Psoas muscle (tissue), 8 donors: ENCODE results near the gene VEZT. TPM values are rescaled to one million over a fixed set of nuclear protein-coding genes. Genes with fewer than 3 reads are reported as not detected.

Source experiments
- ATAC-seq, 4 donors: fragments of 200-7000 bp; cut with Tn5 transposase; one replicate each; pipeline ENCODE4 v1.9.1; 2020; ENCODE audit warnings: moderate library complexity in 3 of 4, mild to moderate bottlenecking in 2 of 4
- DNase-seq, 2 donors: peaks; one replicate each; pipeline ENCODE4 v3.0.0-alpha.2; 2020
- H3K27ac ChIP-seq: fragments of 200-600 bp; one replicate; pipeline ENCODE4 v1.8.0; 2022
- H3K27me3 ChIP-seq, 3 donors: fragments of 200-600 bp in 1 of 3; one replicate each; pipeline versions ENCODE4 v1.6.1 to v1.8.0; 2013 to 2022; ENCODE audit warnings: low read length in 2 of 3, mild to moderate bottlenecking in 2 of 3, moderate library complexity in 1 of 3; ENCODE audit not compliant: insufficient read depth in 3 of 3
- H3K36me3 ChIP-seq, 2 donors: fragments of 200-600 bp in 1 of 2; one replicate each; pipeline versions ENCODE4 v1.6.1 to v1.8.0; 2013 to 2022; ENCODE audit warnings: low read depth in 1 of 2, mild to moderate bottlenecking in 1 of 2, moderate library complexity in 1 of 2; ENCODE audit not compliant: insufficient read depth in 1 of 2
- H3K4me1 ChIP-seq: fragments of 200-600 bp; one replicate; pipeline ENCODE4 v1.8.0; 2022
- H3K4me3 ChIP-seq: fragments of 200-600 bp; one replicate; pipeline ENCODE4 v1.8.0; 2022; ENCODE audit warnings: mild to moderate bottlenecking
- H3K9me3 ChIP-seq: fragments of 200-600 bp; one replicate; pipeline ENCODE4 v1.8.0; 2022
- WGBS, 3 donors: extraction: QIAGEN DNeasy Blood & Tissue Kit; methylation state at CpG; one replicate each; pipeline versions ENCODE4 v1.1.6 to v1.1.7; 2013; 5-methylcytosine and 5-hydroxymethylcytosine counted together
- intact Hi-C, 2 donors: fragments of 100-400 bp; cut with DNase I; formaldehyde crosslinking; loops; one replicate each; pipeline versions ENCODE4 v1.11.0 to v1.14.2; 2022
- polyA plus RNA-seq, 3 donors: library from polyadenylated mRNA; stranded (reverse); fragments of 200-250 nt; gene quantifications; one replicate each; pipeline ENCODE4 v1.2.3, GENCODE V29; 2013
- total RNA-seq, 4 donors: library from RNA; stranded (reverse); fragmentation: NEBNext Ultra II Directional in 2 of 4; extraction: Animal tissue kit (Norgen Biotek cat#: 25700) in 2 of 4; gene quantifications; one replicate each; pipeline versions ENCODE4 v1.2.1 to v1.2.4, GENCODE V29; 2021 to 2023
- TF ChIP-seq, protein P1 (sequence below): fragments of 200-600 bp; IDR thresholded peaks from one replicate; pipeline ENCODE4 v1.8.0; 2022; ENCODE audit warnings: antibody characterized with exemption
- donor health status: healthy with polysubstance abuse.
- donor health status: DM: no; HTN: no; CAD: no; lungs with moderate emphysema.
- donor health status: Bipolar disorder and iron deficiency.
- donor health status: healthy.
- donor health status: DM: yes; HTN: yes; CAD: no.
- donor health status: DM: no; HTN: no; CAD: no.
- donor health status: DM: no; HTN: no; CAD: no.
- donor health status: DM: yes; HTN: yes; CAD: no.

The VEZT gene
- total and polyA plus RNA-seq, 7 donors = 31.6 to 121 (median 83.2) TPM

GRCh38 chr12:95325501-95325900 lies 107.9 kb downstream of the VEZT start:
- WGBS, 3 donors = 97 to 99% (median 98%) methylated on average over 4 of the region's 4 CpGs
- no peaks in the 10 kb centered on the region for H3K36me3 ChIP-seq

GRCh38 chr12:95326445-95326844 lies 108.8 kb downstream of the VEZT start:
- Histone ChIP-seq H3K36me3 (no peaks in the 10 kb centered on the region), H3K4me1 (no peaks in the 10 kb centered on the region), H3K27me3 (no peaks in the 10 kb centered on the region), H3K4me3 (no peak overlapping the region), H3K27ac (no peak overlapping the region), H3K9me3 (no peaks in the 10 kb centered on the region)
- DNase-seq (no peak), ATAC-seq (no peak)
- intact Hi-C loops = no loop called here
- WGBS, 3 donors = 26 to 57% (median 26%) methylated on average over 1 of the region's 1 CpG
- TF ChIP-seq, protein P1, sequence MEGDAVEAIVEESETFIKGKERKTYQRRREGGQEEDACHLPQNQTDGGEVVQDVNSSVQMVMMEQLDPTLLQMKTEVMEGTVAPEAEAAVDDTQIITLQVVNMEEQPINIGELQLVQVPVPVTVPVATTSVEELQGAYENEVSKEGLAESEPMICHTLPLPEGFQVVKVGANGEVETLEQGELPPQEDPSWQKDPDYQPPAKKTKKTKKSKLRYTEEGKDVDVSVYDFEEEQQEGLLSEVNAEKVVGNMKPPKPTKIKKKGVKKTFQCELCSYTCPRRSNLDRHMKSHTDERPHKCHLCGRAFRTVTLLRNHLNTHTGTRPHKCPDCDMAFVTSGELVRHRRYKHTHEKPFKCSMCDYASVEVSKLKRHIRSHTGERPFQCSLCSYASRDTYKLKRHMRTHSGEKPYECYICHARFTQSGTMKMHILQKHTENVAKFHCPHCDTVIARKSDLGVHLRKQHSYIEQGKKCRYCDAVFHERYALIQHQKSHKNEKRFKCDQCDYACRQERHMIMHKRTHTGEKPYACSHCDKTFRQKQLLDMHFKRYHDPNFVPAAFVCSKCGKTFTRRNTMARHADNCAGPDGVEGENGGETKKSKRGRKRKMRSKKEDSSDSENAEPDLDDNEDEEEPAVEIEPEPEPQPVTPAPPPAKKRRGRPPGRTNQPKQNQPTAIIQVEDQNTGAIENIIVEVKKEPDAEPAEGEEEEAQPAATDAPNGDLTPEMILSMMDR = no peak

More at GRCh38 chr12:95325501-95325900, 107.9 kb downstream of the VEZT start:
- ATAC-seq (no peak), DNase-seq (no peak)
- H3K9me3 ChIP-seq = no peaks in the 10 kb centered on the region
- TF ChIP-seq, protein P1 = no peak
- no peak overlapping the region for H3K27ac ChIP-seq
- no peak overlapping the region for H3K4me3 ChIP-seq
- no peaks in the 10 kb centered on the region for H3K27me3 ChIP-seq
- intact Hi-C loops = no loop called here
- no peaks in the 10 kb centered on the region for H3K4me1 ChIP-seq

- H3K9me3 ChIP-seq = no peaks in the 10 kb centered on the region
- no peaks in the 10 kb centered on the region for H3K36me3 ChIP-seq
- no peaks in the 10 kb centered on the region for H3K4me1 ChIP-seq
- DNase-seq = no peak
- H3K27ac ChIP-seq = no peak overlapping the region
- intact Hi-C loops = no loop called here
- TF ChIP-seq, protein P1 = no peak
- H3K4me3 ChIP-seq = no peak overlapping the region
- ATAC-seq = no peak
- H3K27me3 ChIP-seq = no peaks in the 10 kb centered on the region
- WGBS, 3 donors = 69 to 82% (median 76%) methylated on average over 5 of the region's 5 CpGs
Observed at GRCh38 chr12:95326855-95327254, 109.2 kb downstream of the VEZT start.

- no peak for ATAC-seq
- H3K4me1 ChIP-seq = no peaks in the 10 kb centered on the region
- no peak overlapping the region for H3K27ac ChIP-seq
- TF ChIP-seq, protein P1 = no peak
- H3K27me3 ChIP-seq = no peaks in the 10 kb centered on the region
- no peaks in the 10 kb centered on the region for H3K9me3 ChIP-seq
- no peak for DNase-seq
- no peak overlapping the region for H3K4me3 ChIP-seq
- no peaks in the 10 kb centered on the region for H3K36me3 ChIP-seq
- intact Hi-C loops = no loop called here
Observed at GRCh38 chr12:95328708-95329107, 111.1 kb downstream of the VEZT start.

DNA sequence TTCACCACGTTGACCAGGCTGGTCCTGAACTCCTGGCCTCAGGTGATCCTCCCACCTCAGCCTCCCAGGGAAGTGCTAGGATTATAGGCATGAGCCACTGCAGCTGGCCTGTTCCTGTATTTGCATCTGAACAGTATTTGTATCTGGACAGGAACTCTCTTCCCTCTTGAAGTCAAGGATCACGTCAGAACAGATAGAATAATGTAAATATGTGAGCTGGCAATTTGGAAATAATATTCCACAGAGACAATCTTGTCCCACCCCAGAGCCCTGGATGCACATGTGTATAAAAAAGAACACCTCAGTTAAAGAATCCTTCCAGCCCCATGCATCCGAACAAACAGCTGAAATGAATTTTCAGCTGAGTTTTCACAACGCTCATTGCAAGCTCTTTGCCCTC lies 118.3 kb downstream of the VEZT start:
- Histone ChIP-seq H3K27me3 (no peaks in the 10 kb centered on the region), H3K36me3 (no peaks in the 10 kb centered on the region), H3K27ac (peak overlapping the region; percentile 39), H3K4me3 (peak overlapping the region; percentile 39), H3K9me3 (no peaks in the 10 kb centered on the region), H3K4me1 (peaks cover 5% of the 10 kb centered on the region)
- DNase-seq (no peak), ATAC-seq (no peak)
- TF ChIP-seq, protein P1 = no peak
- WGBS, 3 donors = 17 to 34% (median 20%) methylated on average over 4 of the region's 4 CpGs
- intact Hi-C loops = loop anchor here (1.0 to 10.0 kb wide), 4 partner anchors 196 to 791 kb away; no protein-coding TSS in a partner anchor
